Right lobe of liver (tissue), 6 donors: ENCODE measurements around the gene FIGN. TPM values are rescaled to one million over a fixed set of nuclear protein-coding genes. Genes with fewer than 3 reads are reported as not detected.

ENCODE experiments used
- ATAC-seq, 4 donors: fragments of 200-7000 bp; cut with Tn5 transposase; one replicate each; pipeline ENCODE4 v1.9.1; 2020; ENCODE audit warnings: mild to moderate bottlenecking in 4 of 4, moderate library complexity in 4 of 4
- DNase-seq, 3 donors: peaks; one replicate each; pipeline ENCODE4 v3.0.0-alpha.2; 2020
- H3K27ac ChIP-seq, 3 donors: fragments of 200-600 bp; one replicate each; pipeline ENCODE4 v1.8.0; 2022
- H3K27me3 ChIP-seq, 2 donors: fragments of 200-600 bp; one replicate each; pipeline ENCODE4 v1.8.0; 2022
- H3K36me3 ChIP-seq, 4 donors: fragments of 200-600 bp; sonication (generic) in 1 of 4; one replicate each; pipeline versions ENCODE4 v1.5.1 to v1.8.0; 2017 to 2022; ENCODE audit warnings: control low read depth in 1 of 4
- H3K4me1 ChIP-seq, 4 donors: fragments of 200-600 bp; sonication (generic) in 1 of 4; one replicate each; pipeline versions ENCODE4 v1.5.1 to v1.8.0; 2017 to 2022; ENCODE audit warnings: control low read depth in 1 of 4
- H3K4me3 ChIP-seq, 3 donors: fragments of 200-600 bp; one replicate each; pipeline ENCODE4 v1.8.0; 2022
- H3K9me3 ChIP-seq, 4 donors: fragments of 200-600 bp; sonication (generic) in 1 of 4; one replicate each; pipeline versions ENCODE4 v1.5.1 to v1.8.0; 2017 to 2022; ENCODE audit warnings: control low read depth in 1 of 4
- POLR2A ChIP-seq: fragments of 450-650 bp; IDR thresholded peaks from one replicate; pipeline ENCODE4 v1.6.1; 2017; ENCODE audit warnings: antibody characterized with exemption, mild to moderate bottlenecking
- WGBS: methylation state at CpG from one replicate; pipeline ENCODE4 v1.1.6; 2018; ENCODE audit warnings: low coverage, low lambda C conversion rate; ENCODE audit not compliant: insufficient coverage; ENCODE audit errors: missing lambda C conversion rate; 5-methylcytosine and 5-hydroxymethylcytosine counted together
- intact Hi-C, 2 donors: fragments of 100-400 bp; cut with DNase I; formaldehyde crosslinking; loops; one replicate each; pipeline versions ENCODE4 v1.11.2 to v1.14.1; 2022
- total RNA-seq, 6 experiments: library from RNA; depleted of rRNA in 2 of 6; stranded (reverse); fragments of >200 nt in 2 of 6; fragmentation: NEBNext Ultra II Directional in 3 of 6; extraction: Animal tissue kit (Norgen Biotek cat#: 25700) in 3 of 6; gene quantifications; one replicate each; pipeline versions ENCODE4 v1.1.0 to v1.2.4, GENCODE V29; 2016 to 2023
- TF ChIP-seq, protein P1 (sequence below), 4 donors: fragments of 200-600 bp in 3 of 4; fragments of 450-650 bp in 1 of 4; IDR thresholded peaks; one replicate each; pipeline versions ENCODE4 v1.5.1 to v1.8.0; 2016 to 2022; ENCODE audit warnings: antibody characterized with exemption in 4 of 4, mild to moderate bottlenecking in 2 of 4
- donor health status: DM: no; HTN: yes; CAD: no.
- donor health status: DM: no; HTN: no; CAD: no.
- donor health status: DM: no; HTN: no; CAD: no.
- donor health status: DM: no; HTN: yes; CAD: no.
- donor health status: DM: no; HTN: yes; CAD: no.

FIGN gene
- total RNA-seq, 6 experiments from 2014 or later: 2.8 to 9.2 (median 5.1) TPM

DNA sequence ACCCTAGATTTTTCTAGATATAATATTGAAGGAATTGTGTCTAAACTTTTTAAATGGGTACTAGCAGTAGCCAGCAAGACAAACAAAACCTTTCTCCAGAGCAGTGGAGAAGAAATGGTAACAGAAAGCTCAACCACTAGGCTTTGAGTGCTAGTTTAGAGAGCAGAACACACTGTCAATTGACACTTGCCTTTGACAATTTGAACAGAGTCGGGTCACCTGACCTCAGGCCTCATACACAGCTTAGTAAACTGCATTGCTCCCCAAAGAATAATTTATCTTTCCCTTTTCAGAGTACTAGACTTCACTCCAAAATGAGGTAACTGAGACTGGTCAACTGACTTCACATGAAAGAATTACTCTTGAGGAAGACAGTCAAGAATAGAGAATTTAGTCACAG is 48.6 kb downstream of the FIGN start:
- 67% methylated on average over 1 of the region's 1 CpG for WGBS
- Histone ChIP-seq H3K4me3 (no peak overlapping the region), H3K9me3 (no peaks in the 10 kb centered on the region), H3K27ac (no peak overlapping the region), H3K36me3 (no peaks in the 10 kb centered on the region), H3K27me3 (no peaks in the 10 kb centered on the region), H3K4me1 (peaks cover 0 to 4% (median 0%) of the 10 kb centered on the region in 4 donors)
- TF ChIP-seq, protein P1, sequence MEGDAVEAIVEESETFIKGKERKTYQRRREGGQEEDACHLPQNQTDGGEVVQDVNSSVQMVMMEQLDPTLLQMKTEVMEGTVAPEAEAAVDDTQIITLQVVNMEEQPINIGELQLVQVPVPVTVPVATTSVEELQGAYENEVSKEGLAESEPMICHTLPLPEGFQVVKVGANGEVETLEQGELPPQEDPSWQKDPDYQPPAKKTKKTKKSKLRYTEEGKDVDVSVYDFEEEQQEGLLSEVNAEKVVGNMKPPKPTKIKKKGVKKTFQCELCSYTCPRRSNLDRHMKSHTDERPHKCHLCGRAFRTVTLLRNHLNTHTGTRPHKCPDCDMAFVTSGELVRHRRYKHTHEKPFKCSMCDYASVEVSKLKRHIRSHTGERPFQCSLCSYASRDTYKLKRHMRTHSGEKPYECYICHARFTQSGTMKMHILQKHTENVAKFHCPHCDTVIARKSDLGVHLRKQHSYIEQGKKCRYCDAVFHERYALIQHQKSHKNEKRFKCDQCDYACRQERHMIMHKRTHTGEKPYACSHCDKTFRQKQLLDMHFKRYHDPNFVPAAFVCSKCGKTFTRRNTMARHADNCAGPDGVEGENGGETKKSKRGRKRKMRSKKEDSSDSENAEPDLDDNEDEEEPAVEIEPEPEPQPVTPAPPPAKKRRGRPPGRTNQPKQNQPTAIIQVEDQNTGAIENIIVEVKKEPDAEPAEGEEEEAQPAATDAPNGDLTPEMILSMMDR (IDR thresholded peaks at IDR 0.05): no peak
- TF ChIP-seq POLR2A: no peak
- no peak for DNase-seq
- intact Hi-C loops: no loop called here
- ATAC-seq: no peak

GRCh38 chr2:163686289-163686688 is 49.5 kb downstream of the FIGN start:
- Histone ChIP-seq H3K4me1 (no peaks in the 10 kb centered on the region), H3K9me3 (no peaks in the 10 kb centered on the region), H3K27me3 (no peaks in the 10 kb centered on the region), H3K4me3 (no peak overlapping the region), H3K27ac (no peak overlapping the region), H3K36me3 (no peaks in the 10 kb centered on the region)
- WGBS: 70% methylated on average over 4 of the region's 4 CpGs
- intact Hi-C loops: no loop called here
- no peak for DNase-seq
- no peak for ATAC-seq
- no peak for TF ChIP-seq POLR2A
- TF ChIP-seq, protein P1 (IDR thresholded peaks at IDR 0.05): no peak

DNA sequence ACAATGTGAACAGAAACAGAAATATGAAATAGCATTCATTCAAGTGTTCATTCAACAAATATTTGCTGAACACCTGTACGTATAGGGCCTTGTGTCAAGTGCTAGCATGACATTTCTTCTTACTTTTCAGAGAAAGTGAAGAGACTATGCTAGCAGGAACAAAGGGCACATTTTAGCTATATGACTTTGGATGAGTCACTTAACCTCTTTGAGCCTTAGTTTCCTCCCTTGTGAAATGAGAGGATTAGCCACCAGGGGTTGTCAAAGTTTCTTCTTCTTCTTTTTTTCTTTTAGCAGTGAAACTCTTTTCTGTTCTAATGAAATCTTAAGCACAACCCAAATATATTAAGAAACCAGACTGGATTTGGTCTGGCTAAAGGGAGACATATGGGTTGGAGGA is 53.1 kb downstream of the FIGN start:
- DNase-seq: no peak
- no peaks in the 10 kb centered on the region for H3K36me3 ChIP-seq
- H3K9me3 ChIP-seq: no peaks in the 10 kb centered on the region
- no peaks in the 10 kb centered on the region for H3K4me1 ChIP-seq
- 80% methylated on average over 1 of the region's 1 CpG for WGBS
- TF ChIP-seq, protein P1 (IDR thresholded peaks at IDR 0.05): peak in 2 of 4 donors; percentile 15
- TF ChIP-seq POLR2A: no peak
- peak in 1 of 4 donors; percentile 48 for ATAC-seq
- H3K27ac ChIP-seq: no peak overlapping the region
- intact Hi-C loops: no loop called here
- H3K4me3 ChIP-seq: no peak overlapping the region
- no peaks in the 10 kb centered on the region for H3K27me3 ChIP-seq

- H3K36me3 ChIP-seq: no peaks in the 10 kb centered on the region
- no peak overlapping the region for H3K27ac ChIP-seq
- H3K4me1 ChIP-seq: no peaks in the 10 kb centered on the region
- H3K9me3 ChIP-seq: no peaks in the 10 kb centered on the region
- WGBS: 53% methylated on average over 5 of the region's 5 CpGs
- no peak overlapping the region for H3K4me3 ChIP-seq
- intact Hi-C loops: no loop called here
- TF ChIP-seq, protein P1 (IDR thresholded peaks at IDR 0.05): no peak
- TF ChIP-seq POLR2A: no peak
- ATAC-seq (no peak), DNase-seq (no peak)
- no peaks in the 10 kb centered on the region for H3K27me3 ChIP-seq
Observed at GRCh38 chr2:163681745-163682144, 54.1 kb downstream of the FIGN start.

DNA sequence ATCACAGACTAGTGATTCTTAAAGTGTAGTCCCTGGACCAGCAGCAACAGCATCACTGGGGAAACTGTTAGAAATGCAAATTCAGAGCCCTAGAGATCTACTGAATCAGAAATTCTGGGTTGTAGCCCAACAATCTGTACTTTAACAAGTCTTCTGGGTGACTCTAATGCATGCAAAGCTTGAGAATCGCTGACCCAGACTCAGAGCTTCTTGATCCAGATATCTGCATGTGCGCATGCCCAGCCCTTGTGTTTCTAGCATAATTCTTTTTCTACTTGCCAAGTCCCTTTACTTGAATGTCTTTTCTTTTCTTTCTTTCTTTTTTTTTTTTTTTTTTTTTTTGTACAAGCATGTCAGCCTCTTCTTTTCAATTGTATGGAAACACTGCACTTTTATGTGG is 60.4 kb downstream of the FIGN start:
- no peaks in the 10 kb centered on the region for H3K36me3 ChIP-seq
- intact Hi-C loops: no loop called here
- H3K4me1 ChIP-seq: no peaks in the 10 kb centered on the region
- DNase-seq (no peak), ATAC-seq (no peak)
- H3K9me3 ChIP-seq: no peaks in the 10 kb centered on the region
- WGBS: no CpG with 5 or more reads among the region's 2 CpGs
- no peaks in the 10 kb centered on the region for H3K27me3 ChIP-seq
- TF ChIP-seq, protein P1 (IDR thresholded peaks at IDR 0.05): no peak
- TF ChIP-seq POLR2A: no peak
- H3K4me3 ChIP-seq: no peak overlapping the region
- no peak overlapping the region for H3K27ac ChIP-seq
